SK-N-SH (cell line): Measurements from ENCODE around the gene TSHR. TPM values are rescaled to one million over a fixed set of nuclear protein-coding genes. Genes with fewer than 3 reads are reported as not detected.

Experiments
- CTCF ChIA-PET: fragments of 300-600, 350-600 bp; formaldehyde crosslinking; extraction: SDS; loops from one replicate; lab custom pipeline; 2021; lab: Yijun Ruan, JAX
- POLR2A ChIA-PET: fragments of 350-600 bp; sonication (Branson Sonifier 250); formaldehyde crosslinking; extraction: SDS; loops from one replicate; lab custom pipeline; 2020; ENCODE audit warnings: antibody characterized with exemption, inconsistent platforms; lab: Yijun Ruan, JAX
- DNase-seq: peaks from one replicate; pipeline ENCODE4 v3.0.0; 2012
- H2AFZ ChIP-seq: fragments of 200-600 bp; sonication (generic); 2 replicates; pipeline ENCODE4 v1.8.1; 2016; ENCODE audit warnings: antibody characterized with exemption, mild to moderate bottlenecking, low read depth
- H3F3A ChIP-seq: fragments of 200-600 bp; sonication (generic); replicated peaks from 2 replicates; pipeline ENCODE3; 2016; ENCODE audit warnings: antibody characterized with exemption, mild to moderate bottlenecking; ENCODE audit not compliant: insufficient read depth
- H3K27ac ChIP-seq, 2 experiments: fragments of 200-500 bp in 1 of 2; fragments of 200-600 bp in 1 of 2; sonication (Bioruptor generic) in 1 of 2; sonication (generic), shearing (Covaris generic) in 1 of 2; 2 replicates each; pipeline versions ENCODE4 v1.5.1 to v1.6.1; 2014 to 2016; ENCODE audit warnings: low read depth in 2 of 2, inconsistent platforms in 1 of 2, low read length in 1 of 2, mild to moderate bottlenecking in 1 of 2, mixed read lengths in 1 of 2
- H3K27me3 ChIP-seq: fragments of 200-600 bp; sonication (generic), shearing (Covaris generic); 2 replicates; pipeline ENCODE4 v1.6.1; 2016; ENCODE audit warnings: mixed run types; ENCODE audit not compliant: insufficient read depth
- H3K36me3 ChIP-seq, 2 experiments: fragments of 200-500 bp in 1 of 2; fragments of 200-600 bp in 1 of 2; sonication (Bioruptor generic) in 1 of 2; sonication (generic) in 1 of 2; replicated peaks in 1 of 2; 2 replicates each; pipeline versions ENCODE3 to v1.5.1; 2014 to 2016; ENCODE audit warnings: low read length in 1 of 2, mild to moderate bottlenecking in 1 of 2; ENCODE audit not compliant: insufficient read depth in 2 of 2, control insufficient read depth in 1 of 2
- H3K4me1 ChIP-seq, 2 experiments: fragments of 200-500 bp in 1 of 2; fragments of 200-600 bp in 1 of 2; sonication (Bioruptor generic) in 1 of 2; sonication (generic), shearing (Covaris generic) in 1 of 2; 2 replicates each; pipeline versions ENCODE4 v1.5.1 to v1.6.1; 2014 to 2016; ENCODE audit warnings: low read depth in 1 of 2, low read length in 1 of 2, mixed run types in 1 of 2; ENCODE audit not compliant: insufficient read depth in 2 of 2, control insufficient read depth in 1 of 2
- H3K4me2 ChIP-seq: fragments of 200-600 bp; sonication (generic), shearing (Covaris generic); 2 replicates; pipeline ENCODE4 v1.6.1; 2017; ENCODE audit warnings: mixed run types
- H3K4me3 ChIP-seq, 2 experiments: fragments of 200-500 bp in 1 of 2; fragments of 200-600 bp in 1 of 2; sonication (Bioruptor generic) in 1 of 2; sonication (generic), shearing (Covaris generic) in 1 of 2; 2 replicates each; pipeline versions ENCODE4 v1.5.1 to v1.8.1; 2014 to 2016; ENCODE audit warnings: low read depth in 2 of 2, inconsistent platforms in 1 of 2, low read length in 1 of 2, mild to moderate bottlenecking in 1 of 2, mixed read lengths in 1 of 2, moderate library complexity in 1 of 2
- H3K79me2 ChIP-seq: fragments of 200-600 bp; sonication (generic); 2 replicates; pipeline ENCODE4 v1.8.1; 2017; ENCODE audit warnings: mild to moderate bottlenecking; ENCODE audit not compliant: insufficient read depth
- H3K9ac ChIP-seq: fragments of 200-600 bp; sonication (generic); 2 replicates; pipeline ENCODE4 v1.6.1; 2017; ENCODE audit warnings: mixed run types
- H3K9me2 ChIP-seq: fragments of 200-600 bp; sonication (generic); 2 replicates; pipeline ENCODE4 v1.6.1; 2017; ENCODE audit warnings: mixed run types
- H3K9me3 ChIP-seq: fragments of 200-600 bp; sonication (generic); 2 replicates; pipeline ENCODE4 v1.6.1; 2017; ENCODE audit warnings: mixed run types, mild to moderate bottlenecking, moderate library complexity
- H4K20me1 ChIP-seq: fragments of 200-600 bp; sonication (generic); 2 replicates; pipeline ENCODE4 v1.6.1; 2017; ENCODE audit warnings: mild to moderate bottlenecking, mixed run types; ENCODE audit not compliant: insufficient read depth
- ELF1 ChIP-seq: IDR thresholded peaks from 2 replicates; pipeline ENCODE4 v1.4.0; 2012
- GATA2 ChIP-seq: sonication (generic); formaldehyde crosslinking; IDR thresholded peaks from 2 replicates; pipeline ENCODE4 v1.5.0; 2020; ENCODE audit warnings: mild to moderate bottlenecking, missing genetic modification reagents
- MEF2A ChIP-seq: IDR thresholded peaks from 2 replicates; pipeline ENCODE4 v1.4.0; 2012; ENCODE audit warnings: low read depth, borderline replicate concordance
- POLR2AphosphoS5 ChIP-seq: IDR thresholded peaks from 2 replicates; pipeline ENCODE4 v1.6.1; 2012; ENCODE audit warnings: low read depth, low read length
- RCOR1 ChIP-seq: fragments of 150-350 bp; IDR thresholded peaks from 2 replicates; pipeline ENCODE4 v1.6.1; 2017; ENCODE audit warnings: antibody characterized with exemption, low read length
- REST ChIP-seq: IDR thresholded peaks from 2 replicates; pipeline ENCODE4 v1.6.1; 2012; ENCODE audit warnings: mild to moderate bottlenecking, low read depth, low read length, moderate library complexity
- RXRA ChIP-seq: IDR thresholded peaks from 2 replicates; pipeline ENCODE4 v1.4.0; 2012; ENCODE audit warnings: low read depth, mild to moderate bottlenecking, borderline replicate concordance
- SIN3A ChIP-seq: IDR thresholded peaks from 2 replicates; pipeline ENCODE4 v1.6.1; 2012; ENCODE audit warnings: low read depth, mild to moderate bottlenecking, low read length, moderate library complexity, borderline replicate concordance
- SMC3 ChIP-seq: IDR thresholded peaks from 2 replicates; pipeline ENCODE4 v1.6.1; 2012; ENCODE audit warnings: low read depth, low read length, improper control_type of control experiment
- TCF12 ChIP-seq: IDR thresholded peaks from 2 replicates; pipeline ENCODE4 v1.4.0; 2012
- ZBTB33 ChIP-seq: IDR thresholded peaks from 2 replicates; pipeline ENCODE4 v1.4.0; 2012; ENCODE audit warnings: low read depth, borderline replicate concordance
- WGBS: methylation state at CpG from one replicate; pipeline ENCODE4 v1.1.6; 2017; ENCODE audit warnings: low lambda C conversion rate; 5-methylcytosine and 5-hydroxymethylcytosine counted together
- polyA plus RNA-seq, 3 experiments: library from polyadenylated mRNA; depleted of rRNA; stranded (reverse); fragments of >200 nt; gene quantifications; 2 replicates each; pipeline ENCODE4 v1.2.3, GENCODE V29; 2012

TSHR gene
- polyA plus RNA-seq, 1 of the 3 experiments (the other 2 are of a cell fraction) = not detected

- Histone ChIP-seq H3K9me2 (no peaks in the 10 kb centered on the region), H3K9me3 (no peaks in the 10 kb centered on the region), H3K79me2 (no peaks in the 10 kb centered on the region), H3K27ac (no peak overlapping the region), H3K4me3 (no peak overlapping the region), H3K4me2 (no peak overlapping the region), H3K9ac (no peak overlapping the region), H3K27me3 (no peaks in the 10 kb centered on the region; the same call in 1 of the 2 replicates), H2AFZ (no peak overlapping the region), H3K36me3 (no peaks in the 10 kb centered on the region), H4K20me1 (no peaks in the 10 kb centered on the region), H3K4me1 (no peaks in the 10 kb centered on the region), H3F3A (no peaks in the 10 kb centered on the region)
- DNase-seq = no peak
- WGBS = 0% methylated on average over 3 of the region's 3 CpGs
- ChIA-PET POLR2A (no interaction called here), CTCF (interaction anchor here (1.6 kb wide), 1 partner anchor 12 kb away, joined by 4 read pairs; no protein-coding TSS in a partner anchor)
- TF ChIP-seq TCF12 = no peak
- TF ChIP-seq MEF2A = no peak
- TF ChIP-seq SIN3A = no peak
- no peak for TF ChIP-seq REST
- no peak for TF ChIP-seq POLR2AphosphoS5
- TF ChIP-seq GATA2 = no peak
- TF ChIP-seq ZBTB33 = no peak
- TF ChIP-seq ELF1 = no peak
- TF ChIP-seq RXRA = no peak
- TF ChIP-seq RCOR1 = no peak
- no peak for TF ChIP-seq SMC3
Measured at GRCh38 chr14:81087230-81087629, 131.8 kb downstream of the TSHR start.

GRCh38 chr14:81091139-81091538, 135.7 kb downstream of the TSHR start:
- Histone ChIP-seq H3K9me2 (no peaks in the 10 kb centered on the region), H3K4me2 (no peak overlapping the region), H3K27me3 (no peaks in the 10 kb centered on the region), H3K9me3 (no peaks in the 10 kb centered on the region), H3K27ac (no peak overlapping the region), H4K20me1 (no peaks in the 10 kb centered on the region), H3K36me3 (no peaks in the 10 kb centered on the region), H3F3A (no peaks in the 10 kb centered on the region), H3K4me1 (no peaks in the 10 kb centered on the region), H2AFZ (no peak overlapping the region), H3K9ac (no peak overlapping the region), H3K4me3 (no peak overlapping the region), H3K79me2 (no peaks in the 10 kb centered on the region)
- ChIA-PET POLR2A (no interaction called here), CTCF (no interaction called here)
- no peak for DNase-seq
- TF ChIP-seq SIN3A = no peak
